ENCODE measurements around the gene MMAB.

MMAB gene

GRCh38 chr12:109545826-109546225 lies 27.5 kb downstream of the MMAB start:
- TF ChIP-seq EZH2phosphoT487 (IDR thresholded peaks at IDR 0.05; ENCODE audit: low read depth), result no peak
- TF ChIP-seq, protein P1, sequence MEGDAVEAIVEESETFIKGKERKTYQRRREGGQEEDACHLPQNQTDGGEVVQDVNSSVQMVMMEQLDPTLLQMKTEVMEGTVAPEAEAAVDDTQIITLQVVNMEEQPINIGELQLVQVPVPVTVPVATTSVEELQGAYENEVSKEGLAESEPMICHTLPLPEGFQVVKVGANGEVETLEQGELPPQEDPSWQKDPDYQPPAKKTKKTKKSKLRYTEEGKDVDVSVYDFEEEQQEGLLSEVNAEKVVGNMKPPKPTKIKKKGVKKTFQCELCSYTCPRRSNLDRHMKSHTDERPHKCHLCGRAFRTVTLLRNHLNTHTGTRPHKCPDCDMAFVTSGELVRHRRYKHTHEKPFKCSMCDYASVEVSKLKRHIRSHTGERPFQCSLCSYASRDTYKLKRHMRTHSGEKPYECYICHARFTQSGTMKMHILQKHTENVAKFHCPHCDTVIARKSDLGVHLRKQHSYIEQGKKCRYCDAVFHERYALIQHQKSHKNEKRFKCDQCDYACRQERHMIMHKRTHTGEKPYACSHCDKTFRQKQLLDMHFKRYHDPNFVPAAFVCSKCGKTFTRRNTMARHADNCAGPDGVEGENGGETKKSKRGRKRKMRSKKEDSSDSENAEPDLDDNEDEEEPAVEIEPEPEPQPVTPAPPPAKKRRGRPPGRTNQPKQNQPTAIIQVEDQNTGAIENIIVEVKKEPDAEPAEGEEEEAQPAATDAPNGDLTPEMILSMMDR (IDR thresholded peaks at IDR 0.05; ENCODE audit: low read depth, low read length), result no peak
- H3K4me1 ChIP-seq (ENCODE audit: low read length), result no peaks in the 10 kb centered on the region
- H3K9me3 ChIP-seq (ENCODE audit: insufficient read depth, low read length), result no peaks in the 10 kb centered on the region
- no peak overlapping the region for H3K4me2 ChIP-seq (ENCODE audit: low read length)
- H3K79me2 ChIP-seq (ENCODE audit: low read length), result no peaks in the 10 kb centered on the region
- H3K9ac ChIP-seq (ENCODE audit: low read length), result no peak overlapping the region
- no peak overlapping the region for H3K27ac ChIP-seq (ENCODE audit: low read length)
- no peak overlapping the region for H3K4me3 ChIP-seq (ENCODE audit: low read length)
- peaks cover 11% of the 10 kb centered on the region for H3K27me3 ChIP-seq (ENCODE audit: low read depth, low read length)
- H4K20me1 ChIP-seq (ENCODE audit: insufficient read depth, low read length), result no peaks in the 10 kb centered on the region
- H3K36me3 ChIP-seq (replicated peaks; ENCODE audit: low read depth, low read length), result no peaks in the 10 kb centered on the region
- H2AFZ ChIP-seq (ENCODE audit: low read depth, low read length), result no peak overlapping the region

- no peak overlapping the region for H3K9ac ChIP-seq (ENCODE audit: low read length)
- H3K36me3 ChIP-seq (replicated peaks; ENCODE audit: low read depth, low read length), result no peaks in the 10 kb centered on the region
- H4K20me1 ChIP-seq (ENCODE audit: insufficient read depth, low read length), result no peaks in the 10 kb centered on the region
- no peaks in the 10 kb centered on the region for H3K4me1 ChIP-seq (ENCODE audit: low read length)
- peaks cover 11% of the 10 kb centered on the region for H3K27me3 ChIP-seq (ENCODE audit: low read depth, low read length)
- no peak overlapping the region for H3K4me2 ChIP-seq (ENCODE audit: low read length)
- no peak overlapping the region for H2AFZ ChIP-seq (ENCODE audit: low read depth, low read length)
- no peaks in the 10 kb centered on the region for H3K79me2 ChIP-seq (ENCODE audit: low read length)
- H3K4me3 ChIP-seq (ENCODE audit: low read length), result no peak overlapping the region
- TF ChIP-seq EZH2phosphoT487 (IDR thresholded peaks at IDR 0.05; ENCODE audit: low read depth), result no peak
- TF ChIP-seq, protein P1 (IDR thresholded peaks at IDR 0.05; ENCODE audit: low read depth, low read length), result no peak
- H3K27ac ChIP-seq (ENCODE audit: low read length), result no peak overlapping the region
- no peaks in the 10 kb centered on the region for H3K9me3 ChIP-seq (ENCODE audit: insufficient read depth, low read length)
Measured at GRCh38 chr12:109544955-109545531, 28.3 kb downstream of the MMAB start.

- no peaks in the 10 kb centered on the region for H3K79me2 ChIP-seq (ENCODE audit: low read length)
- H3K4me2 ChIP-seq (ENCODE audit: low read length), result no peak overlapping the region
Measured at GRCh38 chr12:109542876-109543275, 30.4 kb downstream of the MMAB start.

DNA sequence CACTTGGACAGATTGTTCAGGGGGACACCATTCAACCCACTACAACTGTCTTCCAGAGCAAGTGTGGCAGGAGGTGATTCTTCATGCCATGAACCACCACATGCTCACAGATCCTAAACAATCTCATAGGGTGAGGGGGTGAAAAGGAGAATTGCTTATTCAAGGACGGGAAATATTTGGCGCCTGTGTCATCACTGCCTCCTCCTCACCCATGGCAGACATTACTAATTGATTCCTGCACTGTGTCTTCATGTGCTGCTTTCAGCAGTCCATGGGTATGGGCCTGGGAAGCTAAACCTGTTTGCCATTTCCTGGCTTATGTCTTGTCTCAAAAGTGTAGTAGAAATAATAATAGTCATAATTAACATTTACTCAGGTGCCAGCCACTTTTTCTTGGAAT lies 31.3 kb downstream of the MMAB start:
- TF ChIP-seq EZH2phosphoT487 (IDR thresholded peaks at IDR 0.05; ENCODE audit: low read depth), result no peak
- TF ChIP-seq, protein P1 (IDR thresholded peaks at IDR 0.05; ENCODE audit: low read depth, low read length), result no peak
- Histone ChIP-seq H3K9ac (ENCODE audit: low read length) (no peak overlapping the region), H3K9me3 (ENCODE audit: insufficient read depth, low read length) (no peaks in the 10 kb centered on the region), H4K20me1 (ENCODE audit: insufficient read depth, low read length) (no peaks in the 10 kb centered on the region), H3K4me3 (ENCODE audit: low read length) (no peak overlapping the region), H3K79me2 (ENCODE audit: low read length) (no peaks in the 10 kb centered on the region), H2AFZ (ENCODE audit: low read depth, low read length) (no peak overlapping the region), H3K4me1 (ENCODE audit: low read length) (no peaks in the 10 kb centered on the region), H3K36me3 (replicated peaks; ENCODE audit: low read depth, low read length) (no peaks in the 10 kb centered on the region), H3K4me2 (ENCODE audit: low read length) (no peak overlapping the region), H3K27ac (ENCODE audit: low read length) (no peak overlapping the region), H3K27me3 (ENCODE audit: low read depth, low read length) (no peaks in the 10 kb centered on the region)

More at GRCh38 chr12:109542876-109543275, 30.4 kb downstream of the MMAB start:
- Histone ChIP-seq H3K4me1 (ENCODE audit: low read length) (no peaks in the 10 kb centered on the region), H3K27me3 (ENCODE audit: low read depth, low read length) (peaks cover 5% of the 10 kb centered on the region; the same call in 1 of the 2 replicates), H3K4me3 (ENCODE audit: low read length) (no peak overlapping the region), H3K9me3 (ENCODE audit: insufficient read depth, low read length) (no peaks in the 10 kb centered on the region), H4K20me1 (ENCODE audit: insufficient read depth, low read length) (no peaks in the 10 kb centered on the region), H3K27ac (ENCODE audit: low read length) (no peak overlapping the region), H3K9ac (ENCODE audit: low read length) (no peak overlapping the region), H3K36me3 (replicated peaks; ENCODE audit: low read depth, low read length) (no peaks in the 10 kb centered on the region), H2AFZ (ENCODE audit: low read depth, low read length) (no peak overlapping the region)
- TF ChIP-seq EZH2phosphoT487 (IDR thresholded peaks at IDR 0.05; ENCODE audit: low read depth), result no peak
- TF ChIP-seq, protein P1 (IDR thresholded peaks at IDR 0.05; ENCODE audit: low read depth, low read length), result no peak

Data from OCI-LY3 (cell line).